HS-5 (cell line): ENCODE data around the gene CHMP1A.
"Not testable (repeated sequence)": the region's sequence is repeated elsewhere in the genome, so short reads cannot be mapped to it uniquely, and the experiment has no call there.

ENCODE experiments used
- DNase-seq: peaks from one replicate; pipeline ENCODE4 v3.0.0-alpha.2; 2012; ENCODE audit warnings: low read depth

The CHMP1A gene

DNA sequence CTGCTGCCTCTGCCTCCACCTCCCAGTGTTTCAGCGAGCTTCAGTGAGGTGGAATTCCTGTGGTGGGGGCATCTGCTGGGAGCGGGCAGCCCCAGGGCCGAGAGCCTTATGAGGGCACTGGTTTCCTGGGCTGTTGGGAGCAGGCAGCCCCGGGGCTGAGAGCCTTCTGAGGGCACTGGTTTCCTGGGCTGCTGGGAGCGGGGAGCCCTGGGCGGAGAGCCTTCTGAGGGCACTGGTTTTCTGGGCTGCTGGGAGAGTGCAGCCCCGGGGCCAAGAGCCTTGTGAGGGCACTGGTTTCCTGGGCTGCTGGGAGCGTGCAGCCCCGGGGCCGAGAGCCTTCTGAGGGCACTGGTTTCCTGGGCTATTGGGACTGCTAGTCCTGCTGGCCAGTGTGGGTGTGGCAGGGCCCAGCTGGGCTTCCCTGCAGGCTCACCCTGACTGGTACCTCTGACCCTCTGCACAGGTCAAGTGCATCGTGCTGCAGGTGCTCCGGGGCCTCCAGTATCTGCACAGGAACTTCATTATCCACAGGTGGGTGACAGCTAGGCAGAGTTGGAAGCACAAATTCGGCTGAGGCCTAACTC is 34.6 kb upstream of the CHMP1A start:
- DNase-seq = no peak

DNA sequence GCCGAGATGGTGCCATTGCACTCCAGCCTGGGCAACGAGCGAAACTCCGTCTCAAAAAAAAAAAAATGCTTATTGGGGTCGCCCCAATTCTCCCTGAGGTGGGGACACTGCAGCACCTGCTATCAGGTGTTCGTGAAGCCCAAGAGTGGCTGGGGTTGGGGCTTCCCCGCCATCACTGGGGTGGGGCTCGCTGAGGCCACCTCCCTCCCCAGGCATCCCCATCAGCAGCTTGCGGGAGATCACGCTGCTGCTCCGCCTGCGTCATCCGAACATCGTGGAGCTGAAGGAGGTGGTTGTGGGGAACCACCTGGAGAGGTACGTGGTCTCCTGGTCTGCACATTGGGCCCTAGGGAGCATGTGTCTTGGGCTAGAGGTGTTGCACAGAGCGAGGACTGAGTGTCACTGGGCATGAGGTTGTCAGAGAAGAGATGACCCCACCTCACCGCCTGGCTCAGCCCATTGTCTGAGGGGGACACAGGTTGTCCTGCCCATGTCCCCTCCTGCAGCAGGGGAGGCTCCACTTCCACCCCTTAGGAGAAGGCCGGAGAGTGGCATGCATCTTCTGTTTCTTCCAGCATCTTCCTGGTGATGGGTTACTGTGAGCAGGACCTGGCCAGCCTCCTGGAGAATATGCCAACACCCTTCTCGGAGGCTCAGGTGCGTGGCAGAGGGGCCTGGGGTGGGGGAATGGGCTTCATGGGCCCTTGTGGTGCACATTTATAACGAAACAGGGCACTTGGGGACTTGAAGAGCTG is 33.9 kb upstream of the CHMP1A start:
- no peak for DNase-seq

- no peak for DNase-seq
These were observed 32.9 kb upstream of the CHMP1A start for GRCh38 chr16:89690392-89690901.

- DNase-seq = not testable (repeated sequence)
These were observed 32.1 kb upstream of the CHMP1A start for GRCh38 chr16:89689621-89690020.

- DNase-seq = no peak
These were observed 31.6 kb upstream of the CHMP1A start for GRCh38 chr16:89689142-89689541.

DNA sequence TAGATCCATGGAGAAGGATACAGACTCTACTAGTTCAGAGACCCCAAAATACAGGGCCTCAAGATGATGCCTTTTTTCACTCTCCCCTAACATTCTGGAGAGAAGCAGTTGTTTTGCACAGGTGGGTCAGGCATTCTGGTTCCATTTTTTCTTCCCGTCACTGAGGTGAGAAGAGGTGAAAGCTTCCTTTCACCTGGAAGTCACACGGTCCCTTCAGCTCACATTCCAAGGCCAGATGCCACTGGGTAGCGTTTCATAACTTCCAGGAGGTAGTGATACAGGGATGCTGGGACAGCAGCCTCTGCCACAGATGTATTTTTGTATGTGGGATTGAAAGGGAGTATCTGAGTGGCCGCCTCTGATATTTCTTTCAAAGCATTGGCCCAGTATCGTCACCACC is 30.9 kb upstream of the CHMP1A start:
- DNase-seq = no peak

DNA sequence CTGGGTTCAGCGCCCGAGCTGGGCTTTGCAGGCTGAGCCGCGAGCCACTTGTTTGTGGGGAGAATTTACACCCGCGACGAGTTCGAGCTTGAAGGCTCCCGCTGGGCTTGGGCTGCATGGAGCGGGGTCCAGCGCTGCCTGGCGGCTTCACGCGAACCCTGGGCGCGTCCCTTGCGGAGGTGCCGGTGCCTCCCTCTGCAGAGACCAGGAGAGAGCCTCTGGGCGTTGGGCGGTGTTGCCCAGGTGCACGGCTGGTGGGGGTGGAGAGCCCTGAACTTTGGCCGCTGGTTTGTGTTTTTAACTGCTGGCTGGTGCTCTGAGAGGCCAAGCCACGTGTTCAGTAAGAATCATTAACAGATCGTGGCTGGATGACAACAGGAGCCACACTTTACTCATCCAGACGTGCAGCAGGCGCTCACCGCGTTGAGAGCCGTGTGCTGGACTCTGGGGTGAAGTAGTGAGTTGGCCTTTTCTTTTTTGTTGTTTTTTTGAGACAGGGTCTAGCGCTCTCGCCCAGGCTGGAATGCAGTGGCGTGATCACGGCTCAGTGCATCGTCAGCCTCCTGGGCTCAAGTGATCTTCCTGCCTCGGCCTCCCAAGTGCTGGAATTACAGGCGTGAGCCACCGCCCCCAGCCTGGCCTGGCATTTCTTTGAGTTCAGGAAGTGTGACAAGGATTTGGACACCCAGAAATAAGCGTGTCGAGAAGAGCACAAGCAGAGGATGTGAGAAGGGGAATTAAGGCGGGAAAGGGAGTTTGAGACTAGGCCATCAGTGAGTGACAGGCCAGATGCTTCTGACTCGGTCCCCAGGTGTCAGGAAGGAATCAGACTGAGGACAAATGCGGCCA is 29.8 kb upstream of the CHMP1A start:
- DNase-seq = no peak

- DNase-seq = no peak
These were observed 29.1 kb upstream of the CHMP1A start, which contains the start of gene CDK10 for GRCh38 chr16:89686520-89687091. TSS of gene CDK10 (plus strand) at chr16:89686689. CDS start at chr16:89686711, 22 bp downstream.

DNA sequence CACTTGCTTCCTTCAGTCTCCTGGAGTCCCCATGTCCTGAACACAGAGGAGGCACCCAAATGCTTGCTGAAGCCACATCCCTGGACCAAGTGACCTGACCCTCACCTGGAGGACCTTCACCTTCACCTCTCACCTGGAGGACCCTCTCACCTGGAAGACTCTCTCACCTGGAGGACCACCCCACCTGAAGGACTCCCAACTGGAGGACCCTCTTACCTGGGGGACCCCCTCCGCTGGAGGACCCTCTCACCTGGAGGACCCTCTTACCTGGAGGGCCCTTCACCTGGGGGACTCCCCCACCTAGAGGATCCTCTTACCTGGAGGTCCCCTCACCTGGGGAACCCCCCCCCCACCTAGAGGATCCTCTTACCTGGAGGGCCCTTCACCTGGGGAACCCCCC is 28.4 kb upstream of the CHMP1A start:
- no peak for DNase-seq

- DNase-seq = no peak
These were observed 20.8 kb upstream of the CHMP1A start for GRCh38 chr16:89678258-89678657.

- no peak for DNase-seq
These were observed 14.9 kb upstream of the CHMP1A start for GRCh38 chr16:89672177-89672941.

GRCh38 chr16:89671565-89671964 is 14.1 kb upstream of the CHMP1A start:
- DNase-seq = not testable (repeated sequence)

DNA sequence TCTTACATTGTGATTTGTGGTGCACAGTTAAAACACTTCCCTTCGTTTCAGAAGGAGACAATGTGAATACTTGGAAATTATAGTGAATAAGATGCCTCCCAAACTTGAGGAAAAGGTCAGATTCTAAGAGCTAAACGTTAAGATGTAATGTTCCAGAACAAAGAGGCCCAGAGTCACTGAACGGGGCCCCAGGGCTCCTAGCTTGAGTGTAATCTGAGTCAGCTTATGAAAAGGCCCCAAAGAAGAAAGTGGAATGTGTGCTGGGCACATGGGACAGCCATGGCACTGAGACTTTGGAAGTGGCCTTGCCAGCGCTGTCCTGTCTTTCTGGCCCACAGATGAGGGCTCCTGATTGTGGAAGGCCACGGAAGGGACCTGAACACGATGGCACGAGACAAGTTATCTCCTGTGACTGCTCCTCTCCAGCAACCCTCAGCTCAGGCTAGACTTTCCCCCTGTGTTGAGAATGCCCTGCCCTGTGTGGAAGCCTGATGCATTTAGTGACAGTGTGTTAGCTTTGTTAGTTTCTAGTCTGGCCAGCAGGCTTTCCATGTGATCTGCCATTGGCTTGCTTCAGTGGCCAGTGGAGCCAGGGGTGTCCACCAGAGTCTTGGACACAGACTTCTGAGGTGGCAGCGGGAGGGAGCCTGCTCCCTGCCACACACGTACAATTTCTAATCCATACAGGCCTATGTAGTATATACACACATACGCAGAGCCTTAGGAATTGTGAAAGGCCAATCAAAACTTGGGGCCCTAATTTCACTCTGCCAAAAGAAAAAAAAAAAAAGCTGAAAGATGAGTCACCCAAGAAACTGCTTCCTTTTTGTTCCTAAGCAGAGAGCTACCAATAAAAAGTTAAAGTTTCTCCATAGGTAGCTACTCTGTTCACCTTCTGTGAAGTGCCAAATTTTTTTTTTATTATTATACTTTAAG is 13.3 kb upstream of the CHMP1A start:
- no peak for DNase-seq

GRCh38 chr16:89669755-89670154 is 12.2 kb upstream of the CHMP1A start:
- DNase-seq = no peak

GRCh38 chr16:89668790-89669158 is 11.3 kb upstream of the CHMP1A start:
- no peak for DNase-seq

- no peak for DNase-seq
These were observed 10.1 kb upstream of the CHMP1A start for GRCh38 chr16:89667633-89668032.

- not testable (repeated sequence) for DNase-seq
These were observed 9.5 kb upstream of the CHMP1A start for GRCh38 chr16:89667000-89667399.

GRCh38 chr16:89664238-89664637 is 6.7 kb upstream of the CHMP1A start:
- not testable (repeated sequence) for DNase-seq

GRCh38 chr16:89661215-89661614 is 3.7 kb upstream of the CHMP1A start:
- no peak for DNase-seq

GRCh38 chr16:89660146-89660545 is 2.6 kb upstream of the CHMP1A start:
- no peak for DNase-seq
